Measurements from ENCODE around the gene OLA1.
A peak's percentile ranks its signal among the peaks of the same experiment; 100 is the strongest.

The OLA1 gene

GRCh38 chr2:174059884-174060244 lies 188.5 kb downstream of the OLA1 start:
- DNase-seq, result no peak

- DNase-seq, result no peak
Observed at GRCh38 chr2:174059178-174059883, 189.0 kb downstream of the OLA1 start.

- DNase-seq, result no peak
Observed at GRCh38 chr2:174058456-174058855, 189.9 kb downstream of the OLA1 start.

- DNase-seq, result no peak
Observed at GRCh38 chr2:174058026-174058425, 190.3 kb downstream of the OLA1 start.

- DNase-seq, result no peak
Observed at GRCh38 chr2:174054926-174055325, 193.4 kb downstream of the OLA1 start.

GRCh38 chr2:174053355-174054151 lies 194.8 kb downstream of the OLA1 start:
- DNase-seq, result no peak

- DNase-seq, result no peak
Observed at GRCh38 chr2:174052584-174052976, 195.8 kb downstream of the OLA1 start.

- no peak for DNase-seq
Observed at GRCh38 chr2:174051741-174052583, 196.4 kb downstream of the OLA1 start.

GRCh38 chr2:174051068-174051467 lies 197.3 kb downstream of the OLA1 start:
- DNase-seq, result no peak

- DNase-seq, result no peak
Observed at GRCh38 chr2:174049895-174050294, 198.4 kb downstream of the OLA1 start.

- DNase-seq, result no peak
Observed at GRCh38 chr2:174048243-174048642, 200.1 kb downstream of the OLA1 start.

- DNase-seq, result no peak
Observed at GRCh38 chr2:174047746-174048145, 200.6 kb downstream of the OLA1 start.

GRCh38 chr2:174046172-174046571 lies 202.2 kb downstream of the OLA1 start:
- DNase-seq, result no peak

GRCh38 chr2:174044556-174044955 lies 203.8 kb downstream of the OLA1 start:
- no peak for DNase-seq

GRCh38 chr2:174040417-174040701 lies 208.0 kb downstream of the OLA1 start:
- DNase-seq, result no peak

- DNase-seq, result peak in 12 of 14 donors; percentile 28 to 79 (median 68)
Observed at GRCh38 chr2:174039551-174040416, 208.5 kb downstream of the OLA1 start.

- DNase-seq, result no peak
Observed at GRCh38 chr2:174038462-174038861, 209.9 kb downstream of the OLA1 start.

- no peak for DNase-seq
Observed at GRCh38 chr2:174036825-174037224, 211.5 kb downstream of the OLA1 start.

GRCh38 chr2:174035981-174036742 lies 212.2 kb downstream of the OLA1 start:
- peak in 1 of 14 donors; percentile 20 for DNase-seq

- DNase-seq, result no peak
Observed at GRCh38 chr2:174035117-174035635, 213.2 kb downstream of the OLA1 start.

- no peak for DNase-seq
Observed at GRCh38 chr2:174033163-174033550, 215.2 kb downstream of the OLA1 start.

Data from C1 segment of cervical spinal cord (tissue), 14 donors.